ENCODE data around the gene ZDHHC6.

The ZDHHC6 gene

DNA sequence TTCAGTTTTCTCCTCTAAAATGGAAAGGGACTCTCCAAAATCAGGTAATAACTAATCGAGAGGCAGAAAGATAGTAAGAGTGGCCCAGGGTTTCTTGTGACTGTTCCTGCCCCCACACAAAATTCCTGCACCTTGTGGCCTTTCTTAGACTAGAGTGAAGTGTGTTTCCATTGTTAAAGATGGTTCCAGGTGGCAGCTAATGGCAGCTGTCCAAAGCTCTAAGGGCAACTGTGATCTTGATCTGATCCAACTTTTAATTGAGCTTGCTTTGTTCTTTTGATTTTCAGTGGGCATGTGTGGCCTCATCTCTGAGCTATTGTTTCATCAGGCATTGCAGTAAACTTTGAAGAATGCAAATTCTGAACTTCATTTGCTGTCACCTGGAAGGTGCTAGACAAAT, 53.4 kb downstream of the ZDHHC6 start:
- Histone ChIP-seq H3K27me3 (ENCODE audit: insufficient read depth, low read length, poor library complexity, severe bottlenecking) (no peaks in the 10 kb centered on the region), H3K4me1 (ENCODE audit: insufficient read depth, low read length, poor library complexity, severe bottlenecking) (peaks cover 9% of the 10 kb centered on the region), H3K9me2 (replicated peaks; ENCODE audit: low read depth, low read length) (no peaks in the 10 kb centered on the region), H4K20me1 (ENCODE audit: insufficient read depth, low read length, poor library complexity, severe bottlenecking) (no peaks in the 10 kb centered on the region), H3K4me2 (ENCODE audit: low read depth, low read length, poor library complexity, severe bottlenecking) (no peak overlapping the region), H2AFZ (ENCODE audit: low read length) (no peak overlapping the region), H3K36me3 (ENCODE audit: insufficient read depth, low read length) (peaks cover 3% of the 10 kb centered on the region; the same call in 1 of the 2 replicates), H3K79me2 (ENCODE audit: insufficient read depth, low read length) (no peaks in the 10 kb centered on the region), H3K9me3 (ENCODE audit: insufficient read depth, low read depth, low read length) (no peaks in the 10 kb centered on the region), H3F3A (ENCODE audit: low read depth) (no peaks in the 10 kb centered on the region), H3K9ac (ENCODE audit: low read depth, low read length, poor library complexity, severe bottlenecking) (no peak overlapping the region), H3K4me3 (ENCODE audit: low read length, poor library complexity, severe bottlenecking) (no peak overlapping the region)
- TF ChIP-seq, protein P1, sequence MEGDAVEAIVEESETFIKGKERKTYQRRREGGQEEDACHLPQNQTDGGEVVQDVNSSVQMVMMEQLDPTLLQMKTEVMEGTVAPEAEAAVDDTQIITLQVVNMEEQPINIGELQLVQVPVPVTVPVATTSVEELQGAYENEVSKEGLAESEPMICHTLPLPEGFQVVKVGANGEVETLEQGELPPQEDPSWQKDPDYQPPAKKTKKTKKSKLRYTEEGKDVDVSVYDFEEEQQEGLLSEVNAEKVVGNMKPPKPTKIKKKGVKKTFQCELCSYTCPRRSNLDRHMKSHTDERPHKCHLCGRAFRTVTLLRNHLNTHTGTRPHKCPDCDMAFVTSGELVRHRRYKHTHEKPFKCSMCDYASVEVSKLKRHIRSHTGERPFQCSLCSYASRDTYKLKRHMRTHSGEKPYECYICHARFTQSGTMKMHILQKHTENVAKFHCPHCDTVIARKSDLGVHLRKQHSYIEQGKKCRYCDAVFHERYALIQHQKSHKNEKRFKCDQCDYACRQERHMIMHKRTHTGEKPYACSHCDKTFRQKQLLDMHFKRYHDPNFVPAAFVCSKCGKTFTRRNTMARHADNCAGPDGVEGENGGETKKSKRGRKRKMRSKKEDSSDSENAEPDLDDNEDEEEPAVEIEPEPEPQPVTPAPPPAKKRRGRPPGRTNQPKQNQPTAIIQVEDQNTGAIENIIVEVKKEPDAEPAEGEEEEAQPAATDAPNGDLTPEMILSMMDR (conservative IDR thresholded peaks at IDR 0.05; ENCODE audit: low read length), result no peak
- TF ChIP-seq EZH2phosphoT487 (IDR thresholded peaks at IDR 0.05; ENCODE audit: borderline replicate concordance), result no peak

GRCh38 chr10:112390125-112390703, 56.5 kb downstream of the ZDHHC6 start:
- Histone ChIP-seq H3K9ac (ENCODE audit: low read depth, low read length, poor library complexity, severe bottlenecking) (no peak overlapping the region), H3F3A (ENCODE audit: low read depth) (no peaks in the 10 kb centered on the region), H3K36me3 (ENCODE audit: insufficient read depth, low read length) (no peaks in the 10 kb centered on the region; the same call in 1 of the 2 replicates), H3K4me1 (ENCODE audit: insufficient read depth, low read length, poor library complexity, severe bottlenecking) (peaks cover 9% of the 10 kb centered on the region), H3K4me3 (ENCODE audit: low read length, poor library complexity, severe bottlenecking) (no peak overlapping the region), H3K4me2 (ENCODE audit: low read depth, low read length, poor library complexity, severe bottlenecking) (no peak overlapping the region), H3K27me3 (ENCODE audit: insufficient read depth, low read length, poor library complexity, severe bottlenecking) (no peaks in the 10 kb centered on the region), H2AFZ (ENCODE audit: low read length) (no peak overlapping the region), H3K79me2 (ENCODE audit: insufficient read depth, low read length) (no peaks in the 10 kb centered on the region), H4K20me1 (ENCODE audit: insufficient read depth, low read length, poor library complexity, severe bottlenecking) (no peaks in the 10 kb centered on the region), H3K9me3 (ENCODE audit: insufficient read depth, low read depth, low read length) (no peaks in the 10 kb centered on the region), H3K9me2 (replicated peaks; ENCODE audit: low read depth, low read length) (no peaks in the 10 kb centered on the region)
- TF ChIP-seq, protein P1 (conservative IDR thresholded peaks at IDR 0.05; ENCODE audit: low read length), result no peak
- no peak for TF ChIP-seq EZH2phosphoT487 (IDR thresholded peaks at IDR 0.05; ENCODE audit: borderline replicate concordance)

DNA sequence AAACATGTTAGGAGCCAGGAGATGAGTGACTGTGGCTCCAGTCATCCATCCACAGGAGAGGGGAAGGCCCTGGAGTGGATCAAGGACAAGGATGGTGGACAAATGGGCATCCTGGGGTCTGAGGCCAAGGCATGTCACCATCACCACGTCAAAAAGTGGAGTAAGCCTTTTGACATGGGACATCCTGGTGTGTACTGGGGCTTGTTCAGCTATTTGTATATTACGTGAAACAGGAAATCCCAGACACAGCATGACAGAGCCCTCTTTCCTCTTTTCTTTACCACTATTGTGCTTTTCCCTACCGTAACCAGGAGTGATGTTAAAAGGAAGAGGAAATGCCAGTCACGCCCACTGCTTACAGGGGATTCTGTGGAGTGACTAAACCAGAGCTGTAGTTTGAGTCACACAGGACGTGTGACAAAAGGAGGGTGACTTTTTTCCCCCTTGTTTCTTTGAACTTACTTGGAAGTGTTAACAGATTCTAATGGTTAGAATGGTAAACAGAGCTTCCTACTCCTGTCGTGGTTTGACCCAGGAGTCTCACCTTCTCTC, 57.4 kb downstream of the ZDHHC6 start:
- Histone ChIP-seq H3K4me1 (ENCODE audit: insufficient read depth, low read length, poor library complexity, severe bottlenecking) (peaks cover 9% of the 10 kb centered on the region), H3K9me3 (ENCODE audit: insufficient read depth, low read depth, low read length) (no peaks in the 10 kb centered on the region), H4K20me1 (ENCODE audit: insufficient read depth, low read length, poor library complexity, severe bottlenecking) (no peaks in the 10 kb centered on the region), H3K79me2 (ENCODE audit: insufficient read depth, low read length) (no peaks in the 10 kb centered on the region), H3K9me2 (replicated peaks; ENCODE audit: low read depth, low read length) (no peaks in the 10 kb centered on the region), H3K4me2 (ENCODE audit: low read depth, low read length, poor library complexity, severe bottlenecking) (no peak overlapping the region), H3F3A (ENCODE audit: low read depth) (no peaks in the 10 kb centered on the region), H3K27me3 (ENCODE audit: insufficient read depth, low read length, poor library complexity, severe bottlenecking) (no peaks in the 10 kb centered on the region), H2AFZ (ENCODE audit: low read length) (no peak overlapping the region), H3K36me3 (ENCODE audit: insufficient read depth, low read length) (no peaks in the 10 kb centered on the region), H3K9ac (ENCODE audit: low read depth, low read length, poor library complexity, severe bottlenecking) (no peak overlapping the region), H3K4me3 (ENCODE audit: low read length, poor library complexity, severe bottlenecking) (no peak overlapping the region)
- no peak for TF ChIP-seq EZH2phosphoT487 (IDR thresholded peaks at IDR 0.05; ENCODE audit: borderline replicate concordance)
- TF ChIP-seq, protein P1 (conservative IDR thresholded peaks at IDR 0.05; ENCODE audit: low read length), result no peak
